HepG2 (cell line): ENCODE measurements around the gene FCHSD1. TPM values are rescaled to one million over a fixed set of nuclear protein-coding genes. Genes with fewer than 3 reads are reported as not detected.

Experiments used
- GTF2F1 ChIP-seq: fragments of 150-350 bp; IDR thresholded peaks from 2 replicates; pipeline ENCODE4 v1.6.1; 2014; ENCODE audit warnings: low read length
- JDP2 ChIP-seq: sonication (generic); formaldehyde crosslinking; IDR thresholded peaks from 2 replicates; pipeline ENCODE4 v1.8.1; 2022; ENCODE audit warnings: missing genetic modification reagents, borderline replicate concordance
- KLF16 ChIP-seq, 2 experiments: sonication (generic) in 1 of 2; formaldehyde crosslinking in 1 of 2; IDR thresholded peaks; 2 replicates each; pipeline versions ENCODE4 v1.6.1 to v1.8.0; 2016 to 2023; ENCODE audit warnings: missing genetic modification reagents in 2 of 2, missing compliant biosample characterization in 1 of 2
- MAFK ChIP-seq, 2 experiments: IDR thresholded peaks in 1 of 2; conservative IDR thresholded peaks in 1 of 2; 2 replicates each; pipeline ENCODE4 v1.6.1; 2011; ENCODE audit warnings: improper control_type of control experiment in 2 of 2, low read length in 2 of 2
- NR3C1 ChIP-seq: sonication (generic); formaldehyde crosslinking; IDR thresholded peaks from 2 replicates; pipeline ENCODE4 v1.4.0; 2020; ENCODE audit warnings: missing genetic modification reagents
- SRSF9 ChIP-seq: fragments of 200-400 bp; formaldehyde crosslinking; IDR thresholded peaks from 2 replicates; pipeline ENCODE4 v1.6.1; 2018; ENCODE audit warnings: borderline replicate concordance, mild to moderate bottlenecking, low read depth, low read length; ENCODE audit not compliant: insufficient read depth, poor library complexity, severe bottlenecking
- SRY ChIP-seq: sonication (generic); formaldehyde crosslinking; IDR thresholded peaks from 2 replicates; pipeline ENCODE4 v1.8.0; 2022; ENCODE audit warnings: mild to moderate bottlenecking, missing genetic modification reagents
- ZBTB8A ChIP-seq: sonication (generic); formaldehyde crosslinking; IDR thresholded peaks from 2 replicates; pipeline ENCODE4 v1.4.0; 2020; ENCODE audit warnings: mild to moderate bottlenecking, low read depth, missing genetic modification reagents, borderline replicate concordance
- ZFP62 ChIP-seq: sonication (generic); formaldehyde crosslinking; IDR thresholded peaks from 2 replicates; pipeline ENCODE4 v1.4.0; 2020; ENCODE audit warnings: missing genetic modification reagents
- ZNF10 ChIP-seq: sonication (generic); formaldehyde crosslinking; IDR thresholded peaks from 2 replicates; pipeline ENCODE4 v1.4.0; 2020; ENCODE audit warnings: mild to moderate bottlenecking, low read depth, missing genetic modification reagents, borderline replicate concordance
- ZNF143 ChIP-seq: sonication (generic); formaldehyde crosslinking; IDR thresholded peaks from 2 replicates; pipeline ENCODE4 v1.4.0; 2020; ENCODE audit warnings: missing genetic modification reagents
- ZNF24 ChIP-seq: fragments of 450-650 bp; IDR thresholded peaks from 2 replicates; pipeline ENCODE4 v1.6.1; 2017; ENCODE audit warnings: antibody characterized with exemption, mild to moderate bottlenecking
- ZNF629 ChIP-seq: sonication (generic); formaldehyde crosslinking; conservative IDR thresholded peaks from 2 replicates; pipeline ENCODE4 v1.5.0; 2020; ENCODE audit warnings: missing genetic modification reagents
- ZNF816 ChIP-seq: sonication (generic); formaldehyde crosslinking; IDR thresholded peaks from 2 replicates; pipeline ENCODE4 v1.8.0; 2022; ENCODE audit warnings: missing genetic modification reagents, mild to moderate bottlenecking, borderline replicate concordance
- ZNF878 ChIP-seq: sonication (generic); formaldehyde crosslinking; IDR thresholded peaks from 2 replicates; pipeline ENCODE4 v1.8.1; 2023; ENCODE audit warnings: mild to moderate bottlenecking, missing genetic modification reagents, moderate library complexity
- polyA plus RNA-seq, 8 experiments: library from polyadenylated mRNA; depleted of rRNA in 3 of 8; stranded (reverse) in 7 of 8; unstranded in 1 of 8; fragments of >200 nt; fragmentation: Illumina TruSeq in 4 of 8; extraction: Trizol in 4 of 8; gene quantifications; 2 replicates each; pipeline versions ENCODE4 v1.2.1 to v1.2.3, GENCODE V29; 2011 to 2016; ENCODE audit warnings: low read depth in 4 of 8, missing spikeins in 1 of 8, mixed read lengths in 1 of 8; ENCODE audit not compliant: insufficient read depth in 1 of 8
- total RNA-seq, 5 experiments: library from RNA; depleted of rRNA; stranded (reverse); fragments of >200 nt; fragmentation: Illumina TruSeq; extraction: Trizol; gene quantifications; 2 replicates each; pipeline ENCODE4 v1.2.3, GENCODE V29; 2016; ENCODE audit warnings: low read depth in 1 of 5
- TF ChIP-seq, protein P1 (sequence below), 2 experiments: sonication (generic) in 1 of 2; formaldehyde crosslinking in 1 of 2; IDR thresholded peaks; 2 replicates each; pipeline versions ENCODE4 v1.6.1 to v1.9.0; 2014 to 2022; ENCODE audit warnings: antibody characterized with exemption in 1 of 2, borderline replicate concordance in 1 of 2, inconsistent platforms in 1 of 2, low read depth in 1 of 2, missing genetic modification reagents in 1 of 2
- TF ChIP-seq, protein P2 (sequence below): sonication (generic); formaldehyde crosslinking; IDR thresholded peaks from 2 replicates; pipeline ENCODE4 v1.4.0; 2020; ENCODE audit warnings: mild to moderate bottlenecking, low read depth, missing genetic modification reagents
- TF ChIP-seq, protein P3 (sequence below): sonication (generic); formaldehyde crosslinking; IDR thresholded peaks from 2 replicates; pipeline ENCODE4 v1.4.0; 2020; ENCODE audit warnings: missing genetic modification reagents, borderline replicate concordance

FCHSD1 gene
- total and polyA plus RNA-seq, 2 of the 13 experiments (the other 11 are each of a cell fraction or from before 2014, with no cell fraction given) = 5.5 to 15.4 TPM

DNA sequence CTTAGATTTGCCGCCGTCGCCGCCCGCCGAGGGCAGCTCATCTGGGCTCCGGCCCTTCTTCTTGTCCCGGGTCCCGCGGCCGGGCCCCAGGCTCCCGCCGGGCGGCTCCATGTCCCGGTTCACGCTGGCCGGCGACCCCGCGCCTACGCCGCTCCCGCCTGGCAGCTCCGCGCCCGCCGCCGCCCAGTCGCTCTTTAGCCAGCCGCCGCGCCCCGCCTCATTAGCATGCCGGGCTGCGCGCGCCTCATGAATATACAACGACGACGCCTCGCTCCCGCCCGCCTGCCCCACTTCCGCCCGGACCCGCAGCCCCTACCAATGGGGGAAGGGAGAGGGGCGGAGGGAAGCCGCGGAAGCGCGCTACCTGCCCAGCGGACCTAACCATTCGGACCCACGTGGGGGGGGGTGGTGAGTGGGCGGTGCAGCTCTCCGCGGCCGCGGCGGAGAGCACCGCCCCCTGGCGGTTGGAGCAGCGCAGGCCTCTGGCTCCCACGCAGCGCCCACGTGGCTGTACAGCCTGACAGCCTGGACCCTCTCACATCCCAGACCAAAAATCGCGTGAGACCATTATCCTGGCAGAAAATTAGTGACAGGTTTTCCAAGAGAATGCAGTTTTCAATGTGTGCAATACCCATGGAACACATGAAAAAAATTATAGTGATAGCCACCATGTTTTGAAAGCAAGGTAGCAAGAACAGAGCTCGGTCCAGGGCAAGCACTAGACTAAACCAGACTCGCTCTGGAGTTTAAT lies 32.2 kb downstream of the FCHSD1 start, which contains the start of gene DIAPH1 (continued):
- TF ChIP-seq, protein P1, sequence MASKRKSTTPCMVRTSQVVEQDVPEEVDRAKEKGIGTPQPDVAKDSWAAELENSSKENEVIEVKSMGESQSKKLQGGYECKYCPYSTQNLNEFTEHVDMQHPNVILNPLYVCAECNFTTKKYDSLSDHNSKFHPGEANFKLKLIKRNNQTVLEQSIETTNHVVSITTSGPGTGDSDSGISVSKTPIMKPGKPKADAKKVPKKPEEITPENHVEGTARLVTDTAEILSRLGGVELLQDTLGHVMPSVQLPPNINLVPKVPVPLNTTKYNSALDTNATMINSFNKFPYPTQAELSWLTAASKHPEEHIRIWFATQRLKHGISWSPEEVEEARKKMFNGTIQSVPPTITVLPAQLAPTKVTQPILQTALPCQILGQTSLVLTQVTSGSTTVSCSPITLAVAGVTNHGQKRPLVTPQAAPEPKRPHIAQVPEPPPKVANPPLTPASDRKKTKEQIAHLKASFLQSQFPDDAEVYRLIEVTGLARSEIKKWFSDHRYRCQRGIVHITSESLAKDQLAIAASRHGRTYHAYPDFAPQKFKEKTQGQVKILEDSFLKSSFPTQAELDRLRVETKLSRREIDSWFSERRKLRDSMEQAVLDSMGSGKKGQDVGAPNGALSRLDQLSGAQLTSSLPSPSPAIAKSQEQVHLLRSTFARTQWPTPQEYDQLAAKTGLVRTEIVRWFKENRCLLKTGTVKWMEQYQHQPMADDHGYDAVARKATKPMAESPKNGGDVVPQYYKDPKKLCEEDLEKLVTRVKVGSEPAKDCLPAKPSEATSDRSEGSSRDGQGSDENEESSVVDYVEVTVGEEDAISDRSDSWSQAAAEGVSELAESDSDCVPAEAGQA (IDR thresholded peaks at IDR 0.05; ENCODE audit: low read depth) = peak; percentile 66
- TF ChIP-seq, protein P1 (CRISPR knock-in tag; IDR thresholded peaks at IDR 0.05; ENCODE audit: borderline replicate concordance) = no peak
- TF ChIP-seq GTF2F1 (no peak), ZNF143 (CRISPR knock-in tag) (no peak), ZFP62 (CRISPR knock-in tag) (0 out of 2 replicates have a peak, but pooled peaks have one; percentile 58), ZNF629 (CRISPR knock-in tag) (no peak), MAFK (conservative IDR thresholded peaks at IDR 0.05 in 1 of 2, IDR thresholded peaks at IDR 0.05 in 1 of 2; ENCODE audit: low read length in 2 of 2) (no peak), ZNF816 (CRISPR knock-in tag) (no peak; the same call in 1 of the 2 replicates), KLF16 (CRISPR knock-in tag; IDR thresholded peaks at IDR 0.05) (peak in 1 of 2 experiments; percentile 66; a peak in 1 of 4 replicates), JDP2 (CRISPR knock-in tag) (no peak), ZNF10 (CRISPR knock-in tag) (no peak), ZNF24 (peak; percentile 50; the same call in 1 of the 2 replicates), ZBTB8A (CRISPR knock-in tag) (no peak), ZNF878 (peak; percentile 88; the same call in 1 of the 2 replicates), SRY (CRISPR knock-in tag) (no peak), SRSF9 (no peak), NR3C1 (CRISPR knock-in tag) (no peak)
- TF ChIP-seq, protein P2, sequence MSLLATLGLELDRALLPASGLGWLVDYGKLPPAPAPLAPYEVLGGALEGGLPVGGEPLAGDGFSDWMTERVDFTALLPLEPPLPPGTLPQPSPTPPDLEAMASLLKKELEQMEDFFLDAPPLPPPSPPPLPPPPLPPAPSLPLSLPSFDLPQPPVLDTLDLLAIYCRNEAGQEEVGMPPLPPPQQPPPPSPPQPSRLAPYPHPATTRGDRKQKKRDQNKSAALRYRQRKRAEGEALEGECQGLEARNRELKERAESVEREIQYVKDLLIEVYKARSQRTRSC (CRISPR knock-in tag) = no peak
- TF ChIP-seq, protein P3, sequence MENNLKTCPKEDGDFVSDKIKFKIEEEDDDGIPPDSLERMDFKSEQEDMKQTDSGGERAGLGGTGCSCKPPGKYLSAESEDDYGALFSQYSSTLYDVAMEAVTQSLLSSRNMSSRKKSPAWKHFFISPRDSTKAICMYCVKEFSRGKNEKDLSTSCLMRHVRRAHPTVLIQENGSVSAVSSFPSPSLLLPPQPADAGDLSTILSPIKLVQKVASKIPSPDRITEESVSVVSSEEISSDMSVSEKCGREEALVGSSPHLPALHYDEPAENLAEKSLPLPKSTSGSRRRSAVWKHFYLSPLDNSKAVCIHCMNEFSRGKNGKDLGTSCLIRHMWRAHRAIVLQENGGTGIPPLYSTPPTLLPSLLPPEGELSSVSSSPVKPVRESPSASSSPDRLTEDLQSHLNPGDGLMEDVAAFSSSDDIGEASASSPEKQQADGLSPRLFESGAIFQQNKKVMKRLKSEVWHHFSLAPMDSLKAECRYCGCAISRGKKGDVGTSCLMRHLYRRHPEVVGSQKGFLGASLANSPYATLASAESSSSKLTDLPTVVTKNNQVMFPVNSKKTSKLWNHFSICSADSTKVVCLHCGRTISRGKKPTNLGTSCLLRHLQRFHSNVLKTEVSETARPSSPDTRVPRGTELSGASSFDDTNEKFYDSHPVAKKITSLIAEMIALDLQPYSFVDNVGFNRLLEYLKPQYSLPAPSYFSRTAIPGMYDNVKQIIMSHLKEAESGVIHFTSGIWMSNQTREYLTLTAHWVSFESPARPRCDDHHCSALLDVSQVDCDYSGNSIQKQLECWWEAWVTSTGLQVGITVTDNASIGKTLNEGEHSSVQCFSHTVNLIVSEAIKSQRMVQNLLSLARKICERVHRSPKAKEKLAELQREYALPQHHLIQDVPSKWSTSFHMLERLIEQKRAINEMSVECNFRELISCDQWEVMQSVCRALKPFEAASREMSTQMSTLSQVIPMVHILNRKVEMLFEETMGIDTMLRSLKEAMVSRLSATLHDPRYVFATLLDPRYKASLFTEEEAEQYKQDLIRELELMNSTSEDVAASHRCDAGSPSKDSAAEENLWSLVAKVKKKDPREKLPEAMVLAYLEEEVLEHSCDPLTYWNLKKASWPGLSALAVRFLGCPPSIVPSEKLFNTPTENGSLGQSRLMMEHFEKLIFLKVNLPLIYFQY (CRISPR knock-in tag) = no peak
